Panc1 (cell line): ENCODE data around the gene UBTD1. TPM values are rescaled to one million over a fixed set of nuclear protein-coding genes. Genes with fewer than 3 reads are reported as not detected.

ENCODE experiments used
- total RNA-seq: library from RNA; stranded (reverse); gene quantifications from one replicate; pipeline ENCODE4 v1.2.1, GENCODE V29; 2021; ENCODE audit not compliant: unreplicated experiment

Gene UBTD1
- total RNA-seq, 1 experiment from 2014 or later: 55.6 TPM

Other genes starting within 250 kb of the UBTD1 start
- 28.9 TPM for gene ARHGAP19, start 206.3 kb upstream of the UBTD1 start, total RNA-seq
- gene FRAT1, start 179.7 kb upstream of the UBTD1 start, total RNA-seq: 5.3 TPM
- 16.7 TPM for gene FRAT2, start 164.2 kb upstream of the UBTD1 start, total RNA-seq
- gene RRP12, start 97.6 kb upstream of the UBTD1 start, total RNA-seq: 94.9 TPM
- 726 TPM for gene PGAM1, start 72.7 kb upstream of the UBTD1 start, total RNA-seq
- gene EXOSC1, start 52.9 kb upstream of the UBTD1 start, total RNA-seq: 60.3 TPM
- gene ZDHHC16, start 52.7 kb upstream of the UBTD1 start, total RNA-seq: 64.5 TPM
- gene MMS19, start 502 bp upstream of the UBTD1 start, total RNA-seq: 83.3 TPM
- gene ANKRD2, start 73.9 kb downstream of the UBTD1 start, total RNA-seq: 0.98 TPM
- 0.08 TPM for gene HOGA1, start 85.5 kb downstream of the UBTD1 start, total RNA-seq
- not detected for gene C10orf62, start 90.8 kb downstream of the UBTD1 start, total RNA-seq
- 17.9 TPM for gene MORN4, start 134.6 kb downstream of the UBTD1 start, total RNA-seq
- 22.8 TPM for gene PI4K2A, start 141.7 kb downstream of the UBTD1 start, total RNA-seq
- 8.0 TPM for gene AVPI1, start 188.3 kb downstream of the UBTD1 start, total RNA-seq
- 53.1 TPM for gene MARVELD1, start 214.8 kb downstream of the UBTD1 start, total RNA-seq
- 37.9 TPM for gene ZFYVE27, start 238.2 kb downstream of the UBTD1 start, total RNA-seq